OCI-LY1 (cell line): ENCODE measurements around the gene AMBRA1.
A peak's percentile ranks its signal among the peaks of the same experiment; 100 is the strongest.

Source experiments
- H2AFZ ChIP-seq: fragments of 200-600 bp; sonication (generic), shearing (Covaris generic); 2 replicates; pipeline ENCODE4 v1.6.0; 2014; ENCODE audit warnings: antibody characterized with exemption, mild to moderate bottlenecking, low read length
- H3F3A ChIP-seq: fragments of 200-600 bp; sonication (generic), shearing (Covaris generic); 2 replicates; pipeline ENCODE4 v1.6.0; 2014; ENCODE audit warnings: mild to moderate bottlenecking, antibody characterized with exemption, low read length, moderate library complexity; ENCODE audit not compliant: insufficient read depth
- H3K27ac ChIP-seq: fragments of 200-600 bp; sonication (generic); 2 replicates; pipeline ENCODE4 v1.5.1; 2014; ENCODE audit warnings: low read length, mixed run types, mild to moderate bottlenecking, low read depth; ENCODE audit not compliant: poor library complexity, severe bottlenecking
- H3K27me3 ChIP-seq: fragments of 200-600 bp; sonication (generic); 2 replicates; pipeline ENCODE4 v1.6.0; 2014; ENCODE audit warnings: antibody characterized with exemption, mild to moderate bottlenecking, low read length, moderate library complexity; ENCODE audit not compliant: insufficient read depth
- H3K36me3 ChIP-seq: fragments of 200-600 bp; sonication (generic); 2 replicates; pipeline ENCODE4 v1.6.1; 2014; ENCODE audit warnings: mild to moderate bottlenecking, antibody characterized with exemption, low read length, moderate library complexity, mixed read lengths; ENCODE audit not compliant: insufficient read depth
- H3K4me1 ChIP-seq: fragments of 200-600 bp; sonication (generic); 2 replicates; pipeline ENCODE4 v1.5.1; 2014; ENCODE audit warnings: mild to moderate bottlenecking, low read length, moderate library complexity; ENCODE audit not compliant: insufficient read depth, severe bottlenecking
- H3K4me2 ChIP-seq: fragments of 200-600 bp; sonication (generic), shearing (Covaris generic); 2 replicates; pipeline ENCODE4 v1.6.1; 2014; ENCODE audit warnings: low read length
- H3K4me3 ChIP-seq: fragments of 200-600 bp; sonication (generic); 2 replicates; pipeline ENCODE4 v1.5.1; 2014; ENCODE audit warnings: low read length, low read depth, mild to moderate bottlenecking, mixed read lengths; ENCODE audit not compliant: poor library complexity, severe bottlenecking
- H3K79me2 ChIP-seq: fragments of 200-600 bp; shearing (Covaris generic); 2 replicates; pipeline ENCODE4 v1.6.1; 2016; ENCODE audit warnings: mixed run types, low read length, mixed read lengths; ENCODE audit not compliant: insufficient read depth
- H3K9ac ChIP-seq: fragments of 200-600 bp; sonication (generic), shearing (Covaris generic); 2 replicates; pipeline ENCODE4 v1.6.1; 2014; ENCODE audit warnings: mild to moderate bottlenecking, low read length, mixed read lengths
- H3K9me2 ChIP-seq: fragments of 200-600 bp; sonication (generic), shearing (Covaris generic); 2 replicates; pipeline ENCODE4 v1.6.1; 2014; ENCODE audit warnings: low read depth, mild to moderate bottlenecking, low read length, mixed read lengths
- H3K9me3 ChIP-seq: fragments of 200-600 bp; shearing (Covaris generic); 2 replicates; pipeline ENCODE4 v1.6.1; 2014; ENCODE audit warnings: low read length, mixed read lengths
- H4K20me1 ChIP-seq: fragments of 200-600 bp; sonication (generic), shearing (Covaris generic); 2 replicates; pipeline ENCODE4 v1.6.0; 2016; ENCODE audit warnings: mild to moderate bottlenecking, low read length; ENCODE audit not compliant: insufficient read depth
- CTCF ChIP-seq: fragments of 200-600 bp; sonication (generic), shearing (Covaris generic); IDR thresholded peaks from 2 replicates; pipeline ENCODE4 v1.5.1; 2017; ENCODE audit warnings: mild to moderate bottlenecking, antibody characterized with exemption, low read length, moderate library complexity, mixed read lengths
- EZH2 ChIP-seq: fragments of 200-600 bp; sonication (generic), shearing (Covaris generic); IDR thresholded peaks from 2 replicates; pipeline ENCODE4 v1.8.0; 2017; ENCODE audit warnings: borderline replicate concordance, mixed run types, mild to moderate bottlenecking, antibody characterized with exemption, low read length, moderate library complexity, mixed read lengths

The AMBRA1 gene

DNA sequence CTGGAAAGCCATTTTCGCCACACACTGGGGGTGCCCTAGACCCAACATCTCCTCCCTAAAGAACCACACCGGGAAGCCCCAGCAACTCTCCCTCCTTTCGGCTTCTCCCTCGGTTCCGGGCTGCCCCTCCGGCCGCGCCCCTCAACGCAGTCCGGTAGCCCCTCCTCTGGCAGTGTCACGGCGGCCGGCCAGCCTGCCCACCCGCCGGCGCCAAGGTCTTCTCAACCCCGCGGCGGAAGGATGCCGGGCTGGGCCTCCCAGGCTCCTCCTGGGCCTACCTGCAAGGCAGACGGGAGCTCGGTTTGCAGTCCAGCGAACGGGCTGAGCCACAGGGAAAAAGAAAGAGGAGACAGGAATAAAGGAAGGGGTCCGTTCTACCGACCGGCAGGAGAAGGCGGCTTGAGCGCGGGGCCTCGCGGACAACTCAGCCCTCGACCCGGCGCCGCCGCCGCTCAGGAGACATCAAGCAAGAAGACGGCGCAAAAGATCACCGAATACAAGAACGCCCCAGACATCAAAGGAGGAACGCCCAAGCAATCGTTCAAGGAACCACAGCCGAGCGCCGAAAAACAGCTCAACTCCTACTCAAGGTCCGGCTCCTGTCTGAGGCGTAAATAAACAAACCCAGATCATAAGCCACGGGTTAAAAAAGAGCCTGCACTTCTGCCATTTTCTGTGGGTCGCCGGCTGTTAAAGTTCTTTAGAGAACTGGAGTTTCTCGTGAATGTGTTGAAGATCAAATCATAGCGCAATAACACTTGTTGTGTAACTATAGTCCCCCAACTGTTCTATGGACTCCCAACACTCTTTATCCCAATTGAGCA, at the start of gene AMBRA1:
Gene AMBRA1 (minus strand): TSS at position 474 of the 824 bp plus-strand sequence. CDS start 45,643 bp downstream, outside the sequence.
- TF ChIP-seq EZH2: no peak
- TF ChIP-seq CTCF: no peak

GRCh38 chr11:46643531-46643930, 49.7 kb upstream of the AMBRA1 start:
- peaks cover 54% of the 10 kb centered on the region for H3K36me3 ChIP-seq
- H3K9ac ChIP-seq: no peak overlapping the region

More for the DNA sequence above, at the start of gene AMBRA1:
- Histone ChIP-seq H3K4me1 (peaks cover 37% of the 10 kb centered on the region), H3K4me3 (peak within 1 kb of the TSS; percentile 93), H3K79me2 (peaks cover 49% of the 10 kb centered on the region), H3K9me2 (no peaks in the 10 kb centered on the region), H3F3A (no peaks in the 10 kb centered on the region), H3K9me3 (no peaks in the 10 kb centered on the region), H3K27me3 (no peaks in the 10 kb centered on the region), H3K9ac (peak within 1 kb of the TSS; percentile 81), H2AFZ (peak within 1 kb of the TSS; percentile 87; the same call in 1 of the 2 replicates), H3K27ac (peak within 1 kb of the TSS; percentile 62), H3K4me2 (peak within 1 kb of the TSS; percentile 93), H3K36me3 (no peaks in the 10 kb centered on the region), H4K20me1 (no peaks in the 10 kb centered on the region)

GRCh38 chr11:46642627-46643335, 49.0 kb upstream of the AMBRA1 start:
- Histone ChIP-seq H3K79me2 (no peaks in the 10 kb centered on the region), H2AFZ (no peak overlapping the region), H3K9me3 (no peaks in the 10 kb centered on the region), H3K9me2 (no peaks in the 10 kb centered on the region), H3K36me3 (peaks cover 52% of the 10 kb centered on the region), H3K27ac (no peak overlapping the region), H3K27me3 (no peaks in the 10 kb centered on the region), H3K4me3 (no peak overlapping the region), H3F3A (no peaks in the 10 kb centered on the region), H4K20me1 (no peaks in the 10 kb centered on the region), H3K9ac (no peak overlapping the region), H3K4me2 (no peak overlapping the region), H3K4me1 (no peaks in the 10 kb centered on the region)
- TF ChIP-seq CTCF: no peak
- no peak for TF ChIP-seq EZH2

More at GRCh38 chr11:46643531-46643930, 49.7 kb upstream of the AMBRA1 start:
- TF ChIP-seq CTCF: no peak
- no peak for TF ChIP-seq EZH2
- Histone ChIP-seq H3K4me3 (no peak overlapping the region), H3F3A (no peaks in the 10 kb centered on the region), H3K27me3 (no peaks in the 10 kb centered on the region), H4K20me1 (no peaks in the 10 kb centered on the region), H3K9me2 (no peaks in the 10 kb centered on the region), H3K4me2 (no peak overlapping the region), H3K9me3 (no peaks in the 10 kb centered on the region), H2AFZ (no peak overlapping the region), H3K4me1 (no peaks in the 10 kb centered on the region), H3K79me2 (no peaks in the 10 kb centered on the region), H3K27ac (no peak overlapping the region)
